Caco-2 (cell line): ENCODE data around the gene DMGDH. TPM values are rescaled to one million over a fixed set of nuclear protein-coding genes. Genes with fewer than 3 reads are reported as not detected.

ENCODE experiments used
- BruUV-seq: library from RNA; stranded (reverse); fragments of 400-500 nt; replicated peaks from 2 replicates; lab custom pipeline; 2021; lab: Mats Ljungman, UMichigan
- CTCF ChIA-PET: fragments of 300-600 bp; sonication (Branson Sonifier 250); formaldehyde crosslinking; loops from one replicate; lab custom pipeline; 2022; ENCODE audit warnings: antibody characterized with exemption; lab: Charles Lee
- POLR2A ChIA-PET: fragments of 300-600 bp; sonication (Branson Sonifier 250); formaldehyde crosslinking; loops from one replicate; lab custom pipeline; 2022; ENCODE audit warnings: antibody characterized with exemption; lab: Charles Lee
- DNase-seq, 2 experiments: peaks; one replicate each; pipeline versions ENCODE4 v3.0.0 to v3.0.0-alpha.2; 2020 to 2022
- H3K27me3 ChIP-seq: replicated peaks from 2 replicates; pipeline ENCODE4 v1.6.0; 2011; ENCODE audit warnings: low read length; ENCODE audit not compliant: control insufficient read depth, insufficient read depth
- H3K36me3 ChIP-seq: 2 replicates; pipeline ENCODE4 v1.5.1; 2011; ENCODE audit warnings: low read length; ENCODE audit not compliant: control insufficient read depth, insufficient read depth
- H3K4me1 ChIP-seq: fragments of 250-450 bp; sonication (Bioruptor Pico); 2 replicates; pipeline ENCODE4 v1.5.1; 2020; ENCODE audit warnings: mild to moderate bottlenecking
- H3K4me3 ChIP-seq: 2 replicates; pipeline ENCODE4 v1.5.1; 2011; ENCODE audit warnings: low read depth, mild to moderate bottlenecking, control low read depth, low read length
- H3K9me3 ChIP-seq: fragments of 250-450 bp; sonication (Bioruptor Pico); 2 replicates; pipeline ENCODE4 v1.5.1; 2020; ENCODE audit warnings: mild to moderate bottlenecking, moderate library complexity
- H3K27ac Mint-ChIP-seq: one replicate; pipeline ENCODE4 v1.8.0; 2022; ENCODE audit warnings: mixed read lengths; ENCODE audit not compliant: unreplicated experiment
- H3K27me3 Mint-ChIP-seq: one replicate; pipeline ENCODE4 v1.8.0; 2022; ENCODE audit warnings: mixed read lengths; ENCODE audit not compliant: insufficient read depth, unreplicated experiment
- H3K36me3 Mint-ChIP-seq: one replicate; pipeline ENCODE4 v1.8.0; 2022; ENCODE audit warnings: mild to moderate bottlenecking, mixed read lengths; ENCODE audit not compliant: insufficient read depth, unreplicated experiment
- H3K4me1 Mint-ChIP-seq: one replicate; pipeline ENCODE4 v1.8.0; 2022; ENCODE audit warnings: low read depth, mixed read lengths; ENCODE audit not compliant: unreplicated experiment
- H3K4me3 Mint-ChIP-seq: one replicate; pipeline ENCODE4 v1.8.0; 2022; ENCODE audit warnings: mild to moderate bottlenecking, moderate library complexity, mixed read lengths; ENCODE audit not compliant: unreplicated experiment
- H3K9me3 Mint-ChIP-seq: one replicate; pipeline ENCODE4 v1.8.0; 2022; ENCODE audit warnings: mixed read lengths; ENCODE audit not compliant: unreplicated experiment
- intact Hi-C: fragments of 100-400 bp; cut with micrococcal nuclease; formaldehyde crosslinking; loops from one replicate; pipeline ENCODE4 v1.10.0; 2022; ENCODE audit not compliant: unreplicated experiment
- total RNA-seq: library from RNA; stranded (reverse); gene quantifications from 2 replicates; pipeline ENCODE4 v1.2.3, GENCODE V29; 2022
- TF ChIP-seq, protein P1 (sequence below), 2 experiments: fragments of 200-600 bp in 1 of 2; IDR thresholded peaks; 1 replicate in 1 of 2; 2 replicates in 1 of 2; pipeline versions ENCODE4 v1.5.1 to v1.8.0; 2011 to 2022; ENCODE audit warnings: antibody characterized with exemption in 1 of 2, control low read depth in 1 of 2, inconsistent platforms in 1 of 2, low read depth in 1 of 2, low read length in 1 of 2, mild to moderate bottlenecking in 1 of 2, moderate library complexity in 1 of 2; ENCODE audit not compliant: insufficient read depth in 1 of 2, severe bottlenecking in 1 of 2, unreplicated experiment in 1 of 2

The DMGDH gene
- total RNA-seq, 1 experiment from 2014 or later, result 1.8 TPM

DNA sequence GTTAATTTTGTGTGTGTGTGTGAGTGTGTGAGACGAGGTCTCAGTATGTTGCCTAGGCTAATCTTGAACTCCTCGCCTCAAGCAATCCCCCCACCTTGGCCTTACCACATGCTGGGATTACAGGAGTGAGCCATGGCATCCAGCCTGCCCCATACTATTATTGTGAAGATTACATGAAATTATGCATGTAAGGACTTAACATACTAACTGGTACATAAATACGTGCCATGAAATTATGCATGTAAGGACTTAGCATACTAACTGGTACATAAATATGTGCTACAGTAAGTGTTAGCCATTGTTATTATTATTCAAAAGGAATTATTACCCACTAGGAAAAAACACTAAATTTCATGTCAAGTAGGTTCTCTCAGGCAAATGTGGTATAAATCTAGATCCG is 16.2 kb downstream of the DMGDH start:
- no peak for DNase-seq
- Mint-ChIP-seq H3K9me3 (peaks cover 9% of the 10 kb centered on the region), H3K27me3 (peaks cover 9% of the 10 kb centered on the region), H3K36me3 (no peaks in the 10 kb centered on the region), H3K27ac (no peak overlapping the region), H3K4me3 (no peak overlapping the region), H3K4me1 (no peaks in the 10 kb centered on the region)
- H3K4me3 ChIP-seq, result no peak overlapping the region
- H3K4me1 ChIP-seq, result no peaks in the 10 kb centered on the region
- ChIA-PET CTCF (no interaction called here), POLR2A (no interaction called here)
- H3K9me3 ChIP-seq, result peaks cover 5% of the 10 kb centered on the region
- H3K27me3 ChIP-seq, result no peaks in the 10 kb centered on the region
- TF ChIP-seq, protein P1, sequence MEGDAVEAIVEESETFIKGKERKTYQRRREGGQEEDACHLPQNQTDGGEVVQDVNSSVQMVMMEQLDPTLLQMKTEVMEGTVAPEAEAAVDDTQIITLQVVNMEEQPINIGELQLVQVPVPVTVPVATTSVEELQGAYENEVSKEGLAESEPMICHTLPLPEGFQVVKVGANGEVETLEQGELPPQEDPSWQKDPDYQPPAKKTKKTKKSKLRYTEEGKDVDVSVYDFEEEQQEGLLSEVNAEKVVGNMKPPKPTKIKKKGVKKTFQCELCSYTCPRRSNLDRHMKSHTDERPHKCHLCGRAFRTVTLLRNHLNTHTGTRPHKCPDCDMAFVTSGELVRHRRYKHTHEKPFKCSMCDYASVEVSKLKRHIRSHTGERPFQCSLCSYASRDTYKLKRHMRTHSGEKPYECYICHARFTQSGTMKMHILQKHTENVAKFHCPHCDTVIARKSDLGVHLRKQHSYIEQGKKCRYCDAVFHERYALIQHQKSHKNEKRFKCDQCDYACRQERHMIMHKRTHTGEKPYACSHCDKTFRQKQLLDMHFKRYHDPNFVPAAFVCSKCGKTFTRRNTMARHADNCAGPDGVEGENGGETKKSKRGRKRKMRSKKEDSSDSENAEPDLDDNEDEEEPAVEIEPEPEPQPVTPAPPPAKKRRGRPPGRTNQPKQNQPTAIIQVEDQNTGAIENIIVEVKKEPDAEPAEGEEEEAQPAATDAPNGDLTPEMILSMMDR (IDR thresholded peaks at IDR 0.05; ENCODE audit: insufficient read depth in 1 of 2, low read depth in 1 of 2, low read length in 1 of 2, severe bottlenecking in 1 of 2, unreplicated experiment in 1 of 2), result no peak
- H3K36me3 ChIP-seq, result no peaks in the 10 kb centered on the region
- no TSS peak for BruUV-seq
- intact Hi-C loops, result no loop called here

DNA sequence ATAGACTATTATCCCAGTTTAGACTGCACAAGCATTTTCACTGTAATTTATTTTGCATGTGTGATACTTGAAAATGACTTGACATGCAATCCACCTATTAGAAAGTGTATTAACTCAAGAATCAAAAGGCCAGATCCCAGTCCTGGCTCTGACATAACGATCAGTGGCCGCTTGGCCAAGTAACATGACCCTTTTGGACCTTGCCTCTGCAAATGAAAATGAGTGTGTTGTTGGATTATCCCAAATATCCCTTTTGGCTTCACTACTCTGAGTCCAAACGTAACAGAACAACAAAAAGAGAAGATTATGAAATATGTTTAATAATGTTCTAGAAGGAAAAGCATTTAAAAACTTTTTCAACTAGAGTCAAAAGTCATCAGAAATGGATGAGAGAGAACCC is 19.0 kb downstream of the DMGDH start:
- Histone ChIP-seq H3K4me3 (no peak overlapping the region), H3K4me1 (no peaks in the 10 kb centered on the region), H3K9me3 (peaks cover 5% of the 10 kb centered on the region), H3K27me3 (no peaks in the 10 kb centered on the region), H3K36me3 (no peaks in the 10 kb centered on the region)
- POLR2A ChIA-PET, result no interaction called here
- no TSS peak for BruUV-seq
- H3K36me3 Mint-ChIP-seq, result no peaks in the 10 kb centered on the region
- H3K9me3 Mint-ChIP-seq, result peaks cover 9% of the 10 kb centered on the region
- H3K4me1 Mint-ChIP-seq, result no peaks in the 10 kb centered on the region
- no peak overlapping the region for H3K27ac Mint-ChIP-seq
- TF ChIP-seq, protein P1 (IDR thresholded peaks at IDR 0.05; ENCODE audit: insufficient read depth in 1 of 2, low read depth in 1 of 2, low read length in 1 of 2, severe bottlenecking in 1 of 2, unreplicated experiment in 1 of 2), result no peak
- CTCF ChIA-PET, result no interaction called here
- no peak for DNase-seq
- H3K27me3 Mint-ChIP-seq, result peaks cover 15% of the 10 kb centered on the region
- no peak overlapping the region for H3K4me3 Mint-ChIP-seq
- intact Hi-C loops, result no loop called here

DNA sequence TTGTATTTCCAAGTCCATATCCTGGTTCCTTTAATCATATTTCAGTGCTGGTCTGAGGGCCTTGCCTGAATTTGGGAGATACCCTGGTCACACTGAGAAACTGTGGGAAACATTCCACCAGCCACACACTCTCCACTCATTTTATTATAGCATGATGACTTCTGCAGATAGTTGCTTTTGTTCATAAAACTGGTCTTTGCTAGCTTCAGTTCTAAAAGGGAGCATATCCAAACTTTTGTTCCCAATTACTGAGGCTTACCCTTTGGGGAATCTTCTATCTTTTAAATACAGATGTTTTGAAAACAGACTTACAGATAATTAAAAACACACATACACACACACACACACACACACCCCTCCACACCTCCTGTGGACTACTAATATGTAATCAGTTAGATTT is 21.0 kb downstream of the DMGDH start:
- no TSS peak for BruUV-seq

More for the DNA sequence above, 21.0 kb downstream of the DMGDH start:
- ChIA-PET POLR2A (no interaction called here), CTCF (interaction anchor here (1.2 kb wide), 1 partner anchor 23 kb away, joined by 3 read pairs; no protein-coding TSS in a partner anchor)
- H3K36me3 ChIP-seq, result no peaks in the 10 kb centered on the region
- Mint-ChIP-seq H3K27me3 (peaks cover 12% of the 10 kb centered on the region), H3K4me3 (no peak overlapping the region), H3K36me3 (no peaks in the 10 kb centered on the region), H3K4me1 (no peaks in the 10 kb centered on the region), H3K27ac (no peak overlapping the region), H3K9me3 (peaks cover 9% of the 10 kb centered on the region)
- DNase-seq, result no peak
- H3K9me3 ChIP-seq, result peaks cover 5% of the 10 kb centered on the region
- no peaks in the 10 kb centered on the region for H3K27me3 ChIP-seq
- intact Hi-C loops, result no loop called here
- H3K4me3 ChIP-seq, result no peak overlapping the region
- H3K4me1 ChIP-seq, result no peaks in the 10 kb centered on the region
- TF ChIP-seq, protein P1 (IDR thresholded peaks at IDR 0.05; ENCODE audit: insufficient read depth in 1 of 2, low read depth in 1 of 2, low read length in 1 of 2, severe bottlenecking in 1 of 2, unreplicated experiment in 1 of 2), result no peak
